OCI-LY3 (cell line): ENCODE data around the gene WFIKKN2.

Experiments used
- EZH2phosphoT487 ChIP-seq: fragments of 200-600 bp; shearing (Covaris generic); IDR thresholded peaks from 2 replicates; pipeline ENCODE4 v1.6.1; 2018; ENCODE audit warnings: antibody characterized with exemption, mixed run types, low read depth
- TF ChIP-seq, protein P1 (sequence below): fragments of 200-600, 300-600 bp; sonication (generic); IDR thresholded peaks from 2 replicates; pipeline ENCODE4 v1.5.1; 2014; ENCODE audit warnings: antibody characterized with exemption, low read length, low read depth

DNA sequence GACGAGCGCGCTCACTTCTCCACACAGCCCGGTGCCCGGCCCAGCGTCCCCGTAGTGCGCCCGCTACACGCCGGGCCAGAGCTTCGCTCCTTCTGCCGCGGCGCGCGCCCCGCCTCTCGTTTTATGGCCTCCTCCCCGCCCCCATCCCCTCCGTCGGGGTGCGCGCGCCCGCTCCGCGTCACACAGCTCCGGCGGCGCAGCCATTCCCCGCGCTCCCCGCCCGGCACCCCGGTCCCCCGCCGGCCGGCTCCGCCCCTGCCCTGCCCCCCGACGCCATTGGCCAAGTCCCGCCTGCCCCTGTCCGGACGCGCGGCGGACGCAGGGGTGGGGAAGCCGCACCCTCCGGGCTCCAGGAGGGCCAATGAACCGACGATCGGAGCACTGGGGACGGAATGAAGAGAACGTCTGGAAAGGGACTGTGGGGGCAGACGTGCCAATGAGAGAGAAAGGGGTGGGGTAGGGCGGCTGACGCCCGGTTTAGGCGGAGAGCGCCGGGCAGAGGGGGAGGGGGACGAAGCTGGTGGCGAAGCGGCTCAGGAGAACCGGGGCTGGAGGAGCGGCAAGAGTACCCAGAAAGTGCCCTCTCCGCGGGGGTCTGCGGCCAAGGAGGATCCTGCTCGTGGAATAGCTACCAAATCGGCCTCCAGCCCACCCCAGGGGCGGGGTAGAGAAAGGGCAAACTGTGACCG, 31.0 kb downstream of the WFIKKN2 start, which contains the start of gene TOB1:
- TF ChIP-seq, protein P1, sequence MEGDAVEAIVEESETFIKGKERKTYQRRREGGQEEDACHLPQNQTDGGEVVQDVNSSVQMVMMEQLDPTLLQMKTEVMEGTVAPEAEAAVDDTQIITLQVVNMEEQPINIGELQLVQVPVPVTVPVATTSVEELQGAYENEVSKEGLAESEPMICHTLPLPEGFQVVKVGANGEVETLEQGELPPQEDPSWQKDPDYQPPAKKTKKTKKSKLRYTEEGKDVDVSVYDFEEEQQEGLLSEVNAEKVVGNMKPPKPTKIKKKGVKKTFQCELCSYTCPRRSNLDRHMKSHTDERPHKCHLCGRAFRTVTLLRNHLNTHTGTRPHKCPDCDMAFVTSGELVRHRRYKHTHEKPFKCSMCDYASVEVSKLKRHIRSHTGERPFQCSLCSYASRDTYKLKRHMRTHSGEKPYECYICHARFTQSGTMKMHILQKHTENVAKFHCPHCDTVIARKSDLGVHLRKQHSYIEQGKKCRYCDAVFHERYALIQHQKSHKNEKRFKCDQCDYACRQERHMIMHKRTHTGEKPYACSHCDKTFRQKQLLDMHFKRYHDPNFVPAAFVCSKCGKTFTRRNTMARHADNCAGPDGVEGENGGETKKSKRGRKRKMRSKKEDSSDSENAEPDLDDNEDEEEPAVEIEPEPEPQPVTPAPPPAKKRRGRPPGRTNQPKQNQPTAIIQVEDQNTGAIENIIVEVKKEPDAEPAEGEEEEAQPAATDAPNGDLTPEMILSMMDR, result no peak
- TF ChIP-seq EZH2phosphoT487, result no peak
